Right cardiac atrium (tissue), 5 donors: Measurements from ENCODE around the gene AZI2. TPM values are rescaled to one million over a fixed set of nuclear protein-coding genes. Genes with fewer than 3 reads are reported as not detected.

Source experiments
- ATAC-seq, 2 donors: fragments of 200-7000 bp; cut with Tn5 transposase; one replicate each; pipeline versions ENCODE4 v1.8.0 to v1.9.1; 2020; ENCODE audit warnings: moderate library complexity in 2 of 2, mild to moderate bottlenecking in 1 of 2
- DNase-seq, 3 donors: peaks; one replicate each; pipeline ENCODE4 v3.0.0-alpha.2; 2020
- H3K27ac ChIP-seq: one replicate; pipeline ENCODE4 v1.5.1; 2013; ENCODE audit warnings: mild to moderate bottlenecking, low read length, control low read depth, moderate library complexity
- H3K27me3 ChIP-seq: one replicate; pipeline ENCODE4 v1.6.1; 2013; ENCODE audit not compliant: control insufficient read depth, insufficient read depth
- H3K4me1 ChIP-seq: one replicate; pipeline ENCODE4 v1.6.1; 2013; ENCODE audit warnings: low read length; ENCODE audit not compliant: control insufficient read depth, insufficient read depth
- H3K4me3 ChIP-seq: one replicate; pipeline ENCODE4 v1.5.1; 2013; ENCODE audit warnings: low read length, control low read depth
- H3K9me3 ChIP-seq: one replicate; pipeline ENCODE4 v1.6.1; 2013; ENCODE audit warnings: low read length; ENCODE audit not compliant: control insufficient read depth
- WGBS: extraction: QIAGEN DNeasy Blood & Tissue Kit; methylation state at CpG from one replicate; pipeline ENCODE4 v1.1.7; 2013; 5-methylcytosine and 5-hydroxymethylcytosine counted together
- intact Hi-C, 4 donors: fragments of 100-400 bp; cut with DNase I; formaldehyde crosslinking; loops; one replicate each; pipeline versions ENCODE4 v1.11.0 to v1.14.0; 2022 to 2023
- long read RNA-seq, 4 donors: library from polyadenylated mRNA; unstranded; transcript quantifications; one replicate each; pipeline ENCODE4 v2.0.0, GENCODE V29; 2020 to 2021
- polyA plus RNA-seq: library from polyadenylated mRNA; stranded (reverse); fragments of 200-250 nt; gene quantifications from one replicate; pipeline ENCODE4 v1.2.3, GENCODE V29; 2013
- total RNA-seq, 4 donors: library from RNA; stranded (reverse); fragmentation: NEBNext Ultra II Directional; extraction: Animal tissue kit (Norgen Biotek cat#: 25700); gene quantifications; one replicate each; pipeline ENCODE4 v1.2.1, GENCODE V29; 2021
- donor health status: healthy with polysubstance abuse.
- donor health status: DM: no; HTN: yes; CAD: no.
- donor health status: DM: no; HTN: no; CAD: no.
- donor health status: DM: no; HTN: yes; CAD: no; lungs with severe emphysema.
- donor health status: DM: yes; HTN: yes; CAD: no.

Gene AZI2
- total RNA-seq = 10 to 100 TPM; 42.4 to 53.0 (median 44.5) TPM
- polyA plus RNA-seq = 21.0 TPM
- long read RNA-seq, donor 1, full-length matches to known transcripts = 91 of 92 reads
- long read RNA-seq, donor 1, partial matches to known transcripts = 0 of 92 reads
- long read RNA-seq, donor 1, other reads (novel, unspliced or antisense) = 1 of 92 reads
- long read RNA-seq, donor 2, full-length matches to known transcripts = 25 of 28 reads
- long read RNA-seq, donor 2, partial matches to known transcripts = 2 of 28 reads
- long read RNA-seq, donor 2, other reads (novel, unspliced or antisense) = 1 of 28 reads
- long read RNA-seq, donor 3, full-length matches to known transcripts = 167 of 181 reads
- long read RNA-seq, donor 3, partial matches to known transcripts = 1 of 181 reads
- long read RNA-seq, donor 3, other reads (novel, unspliced or antisense) = 13 of 181 reads
- long read RNA-seq, donor 4, full-length matches to known transcripts = 30 of 30 reads
- long read RNA-seq, donor 4, partial matches to known transcripts = 0 of 30 reads
- long read RNA-seq, donor 4, other reads (novel, unspliced or antisense) = 0 of 30 reads

- WGBS = under 1% methylated on average over 83 of the region's 83 CpGs
- Histone ChIP-seq H3K4me1 (no peaks in the 10 kb centered on the region), H3K27me3 (no peaks in the 10 kb centered on the region), H3K9me3 (no peaks in the 10 kb centered on the region), H3K27ac (peak within 1 kb of the TSS; percentile 91), H3K4me3 (peak within 1 kb of the TSS; percentile 67)
- DNase-seq (peak; percentile 96 to 98 (median 98)), ATAC-seq (peak; percentile 99)
- intact Hi-C loops = no loop called here
These were observed at the start of gene AZI2, which contains the start of gene ZCWPW2 for GRCh38 chr3:28348629-28349468. Gene AZI2 (minus strand): TSS chr3:28348824. CDS start chr3:28340617, 8,207 bp downstream. Gene ZCWPW2 (plus strand): TSS chr3:28348721. CDS start chr3:28413069, 64,348 bp downstream.

- intact Hi-C loops = no loop called here
These were observed 40.4 kb upstream of the AZI2 start for GRCh38 chr3:28388978-28389377.

GRCh38 chr3:28386049-28386448, 37.4 kb upstream of the AZI2 start:
- intact Hi-C loops = no loop called here
- 93% methylated on average over 5 of the region's 5 CpGs for WGBS
- DNase-seq (no peak), ATAC-seq (no peak)
- Histone ChIP-seq H3K9me3 (no peaks in the 10 kb centered on the region), H3K4me1 (no peaks in the 10 kb centered on the region), H3K4me3 (no peak overlapping the region), H3K27ac (no peak overlapping the region), H3K27me3 (no peaks in the 10 kb centered on the region)

More at GRCh38 chr3:28388978-28389377, 40.4 kb upstream of the AZI2 start:
- Histone ChIP-seq H3K4me1 (no peaks in the 10 kb centered on the region), H3K27ac (no peak overlapping the region), H3K27me3 (no peaks in the 10 kb centered on the region), H3K9me3 (no peaks in the 10 kb centered on the region), H3K4me3 (no peak overlapping the region)
- ATAC-seq = no peak
- DNase-seq = no peak
- 88% methylated on average over 1 of the region's 1 CpG for WGBS

- no peak overlapping the region for H3K4me3 ChIP-seq
- no peak for DNase-seq
- WGBS = 63% methylated on average over 4 of the region's 4 CpGs
- ATAC-seq = peak; percentile 83 to 87
- intact Hi-C loops = no loop called here
- H3K4me1 ChIP-seq = no peaks in the 10 kb centered on the region
- H3K27me3 ChIP-seq = no peaks in the 10 kb centered on the region
- no peaks in the 10 kb centered on the region for H3K9me3 ChIP-seq
- no peak overlapping the region for H3K27ac ChIP-seq
These were observed 27.8 kb upstream of the AZI2 start for GRCh38 chr3:28376424-28376823.

- H3K27ac ChIP-seq = peak overlapping the region; percentile 91
- peak overlapping the region; percentile 67 for H3K4me3 ChIP-seq
- no peaks in the 10 kb centered on the region for H3K4me1 ChIP-seq
- intact Hi-C loops = no loop called here
- DNase-seq (no peak), ATAC-seq (peak in 1 of 2 donors; percentile 10)
- H3K9me3 ChIP-seq = no peaks in the 10 kb centered on the region
- H3K27me3 ChIP-seq = no peaks in the 10 kb centered on the region
- WGBS = 13% methylated on average over 13 of the region's 13 CpGs
These were observed 911 bp upstream of the AZI2 start for GRCh38 chr3:28349469-28350000.

GRCh38 chr3:28348265-28348628, 377 bp downstream of the AZI2 start:
- ATAC-seq (peak; percentile 92 to 95), DNase-seq (peak in 1 of 3 donors; percentile 95)
- Histone ChIP-seq H3K27me3 (no peaks in the 10 kb centered on the region), H3K9me3 (no peaks in the 10 kb centered on the region), H3K4me3 (peak overlapping the region; percentile 67), H3K4me1 (no peaks in the 10 kb centered on the region), H3K27ac (peak overlapping the region; percentile 91)
- intact Hi-C loops = no loop called here
- WGBS = 0% methylated on average over 16 of the region's 16 CpGs

- ATAC-seq (no peak), DNase-seq (no peak)
- H3K27me3 ChIP-seq = no peaks in the 10 kb centered on the region
- H3K27ac ChIP-seq = peak overlapping the region; percentile 91
- H3K4me3 ChIP-seq = peak overlapping the region; percentile 67
- intact Hi-C loops = no loop called here
- WGBS = 24% methylated on average over 16 of the region's 16 CpGs
- no peaks in the 10 kb centered on the region for H3K9me3 ChIP-seq
- no peaks in the 10 kb centered on the region for H3K4me1 ChIP-seq
These were observed 1.0 kb downstream of the AZI2 start for GRCh38 chr3:28347374-28348264.

- intact Hi-C loops = no loop called here
- Histone ChIP-seq H3K27me3 (no peaks in the 10 kb centered on the region), H3K4me1 (no peaks in the 10 kb centered on the region), H3K27ac (no peak overlapping the region), H3K9me3 (no peaks in the 10 kb centered on the region), H3K4me3 (no peak overlapping the region)
- 98% methylated on average over 1 of the region's 1 CpG for WGBS
- ATAC-seq = no peak
- DNase-seq = no peak
These were observed 2.9 kb downstream of the AZI2 start for GRCh38 chr3:28345690-28346089.

- ATAC-seq (no peak), DNase-seq (no peak)
- Histone ChIP-seq H3K27ac (no peak overlapping the region), H3K9me3 (no peaks in the 10 kb centered on the region), H3K4me1 (no peaks in the 10 kb centered on the region), H3K27me3 (no peaks in the 10 kb centered on the region), H3K4me3 (no peak overlapping the region)
- intact Hi-C loops = no loop called here
These were observed 5.5 kb downstream of the AZI2 start for GRCh38 chr3:28343144-28343543.

GRCh38 chr3:28337230-28337629, 11.4 kb downstream of the AZI2 start:
- Histone ChIP-seq H3K9me3 (no peaks in the 10 kb centered on the region), H3K27ac (no peak overlapping the region), H3K4me3 (no peak overlapping the region), H3K4me1 (no peaks in the 10 kb centered on the region), H3K27me3 (no peaks in the 10 kb centered on the region)
- DNase-seq (no peak), ATAC-seq (no peak)
- intact Hi-C loops = loop anchor here in 1 of 4 donors (10.0 kb wide), 1 partner anchor 622 kb away; no protein-coding TSS in a partner anchor
